Cortex of kidney (tissue), 1 donor: ENCODE data around the gene PIP5K1C.

Experiments
- DNase-seq: peaks from one replicate; lab custom pipeline; 2025; lab: John Stamatoyannopoulos, UW

Gene PIP5K1C

GRCh38 chr19:3693025-3693925 lies 7.0 kb downstream of the PIP5K1C start:
- DNase-seq, result no peak

GRCh38 chr19:3692141-3693024 lies 7.9 kb downstream of the PIP5K1C start:
- no peak for DNase-seq

DNA sequence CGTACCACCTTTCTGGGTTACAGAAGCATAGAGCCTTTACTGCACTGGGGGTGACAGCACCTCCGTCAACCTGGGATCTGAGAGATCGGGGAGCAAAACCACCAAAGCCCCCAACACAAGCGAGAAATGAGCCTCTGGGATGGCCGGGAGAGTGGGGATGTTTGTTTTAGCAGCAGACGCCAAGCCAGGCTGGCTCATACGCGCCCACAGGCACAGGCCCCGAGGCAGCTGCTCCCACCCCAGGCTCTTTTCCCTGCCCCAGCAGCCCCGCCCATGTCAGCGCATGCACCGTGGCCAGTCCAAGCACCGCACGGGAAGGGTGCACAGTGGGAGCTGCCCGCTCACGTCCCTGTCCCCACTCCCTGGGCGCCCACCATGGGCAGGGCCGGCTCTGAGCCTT lies 8.5 kb downstream of the PIP5K1C start:
- DNase-seq, result no peak

DNA sequence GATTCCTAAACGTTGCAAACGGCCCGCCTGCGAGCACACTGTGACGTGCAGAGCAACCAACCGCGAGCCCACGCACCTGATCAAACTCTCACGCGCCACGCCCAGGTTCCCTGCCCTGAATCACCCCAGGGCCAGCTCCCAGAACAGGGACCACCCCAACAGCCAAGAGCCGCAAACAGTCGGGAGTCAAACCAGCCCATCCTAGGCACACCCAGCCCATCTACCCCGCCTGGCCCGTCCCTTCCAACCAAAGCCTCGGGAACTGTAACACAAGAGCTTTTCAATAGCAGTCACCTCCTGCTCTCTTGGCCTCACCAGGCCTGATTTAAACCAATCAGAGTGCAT lies 8.9 kb downstream of the PIP5K1C start:
- no peak for DNase-seq

- no peak for DNase-seq
These were observed 9.5 kb downstream of the PIP5K1C start for GRCh38 chr19:3690551-3691371.

GRCh38 chr19:3687774-3688706 lies 12.2 kb downstream of the PIP5K1C start:
- DNase-seq, result no peak

- no peak for DNase-seq
These were observed 12.9 kb downstream of the PIP5K1C start for GRCh38 chr19:3687393-3687773.

GRCh38 chr19:3684817-3685410 lies 15.4 kb downstream of the PIP5K1C start:
- DNase-seq, result no peak

DNA sequence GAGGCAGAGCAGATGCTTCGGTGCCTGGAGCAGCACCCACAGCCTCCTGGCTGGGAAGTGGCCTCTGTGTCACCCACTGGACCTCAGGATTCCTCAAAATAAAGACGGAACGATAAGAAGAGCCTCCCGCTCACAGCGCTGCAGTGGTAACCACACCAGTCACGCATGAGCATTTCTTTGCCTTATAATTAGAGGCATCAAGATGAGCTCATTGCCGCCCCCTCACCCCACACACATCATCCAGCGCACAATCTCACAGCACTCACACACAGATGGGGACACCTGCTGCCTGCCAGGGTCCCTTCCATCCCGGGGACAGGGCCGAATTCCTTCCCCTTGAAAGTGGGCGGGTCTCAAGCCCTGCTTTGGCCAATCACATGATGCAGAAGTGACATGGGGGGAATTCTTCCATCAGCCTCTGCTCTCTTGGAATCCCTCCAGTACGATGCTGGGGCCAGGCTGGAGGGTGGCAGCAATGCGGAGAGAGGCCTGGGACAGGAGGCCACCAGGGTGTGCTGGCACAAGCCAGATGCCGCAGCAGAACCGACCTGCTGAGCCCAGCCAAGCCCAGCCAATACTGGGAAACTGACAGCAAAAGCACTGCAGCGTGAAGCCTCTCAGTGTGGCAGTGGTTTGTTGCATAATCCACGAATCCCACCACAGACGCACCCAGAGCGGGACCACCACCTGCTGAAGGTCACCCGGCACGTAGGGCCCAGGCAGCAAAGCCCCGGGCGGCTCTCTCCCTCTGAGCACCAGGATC lies 16.0 kb downstream of the PIP5K1C start:
- DNase-seq, result no peak

DNA sequence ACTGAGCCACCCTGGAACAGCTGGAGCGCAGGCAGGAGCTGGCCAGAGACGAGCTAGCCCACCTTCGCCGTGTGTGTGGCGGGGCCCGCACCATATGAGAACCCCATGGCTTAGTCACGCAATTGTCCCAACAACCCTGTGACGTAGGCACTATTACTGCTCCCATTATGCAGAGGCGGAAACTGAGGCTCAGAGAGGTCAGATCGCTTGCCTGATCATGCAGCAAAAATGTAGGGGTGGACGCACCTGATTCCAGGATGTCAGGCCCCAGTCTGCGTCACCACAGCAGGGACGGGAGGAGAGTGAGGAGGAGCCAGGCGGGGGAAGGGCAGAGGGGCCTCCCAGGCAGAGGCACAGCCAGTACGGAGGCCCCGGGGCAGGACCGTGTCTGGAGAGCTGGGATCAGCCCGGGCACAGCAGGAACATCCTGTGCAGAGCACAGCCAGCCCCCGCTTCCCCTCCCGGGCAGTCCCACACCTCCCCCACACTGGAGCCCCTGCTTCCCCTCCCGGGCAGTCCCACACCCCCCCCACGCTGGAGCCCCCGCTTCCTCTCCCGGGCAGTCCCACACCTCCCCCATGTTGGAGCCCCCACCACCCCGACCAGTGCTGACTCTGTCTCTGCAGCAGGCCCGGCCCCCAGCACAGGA lies 16.7 kb downstream of the PIP5K1C start:
- DNase-seq, result no peak

- no peak for DNase-seq
These were observed 17.4 kb downstream of the PIP5K1C start for GRCh38 chr19:3682741-3683404.

- DNase-seq, result no peak
These were observed 18.0 kb downstream of the PIP5K1C start for GRCh38 chr19:3682286-3682685.

DNA sequence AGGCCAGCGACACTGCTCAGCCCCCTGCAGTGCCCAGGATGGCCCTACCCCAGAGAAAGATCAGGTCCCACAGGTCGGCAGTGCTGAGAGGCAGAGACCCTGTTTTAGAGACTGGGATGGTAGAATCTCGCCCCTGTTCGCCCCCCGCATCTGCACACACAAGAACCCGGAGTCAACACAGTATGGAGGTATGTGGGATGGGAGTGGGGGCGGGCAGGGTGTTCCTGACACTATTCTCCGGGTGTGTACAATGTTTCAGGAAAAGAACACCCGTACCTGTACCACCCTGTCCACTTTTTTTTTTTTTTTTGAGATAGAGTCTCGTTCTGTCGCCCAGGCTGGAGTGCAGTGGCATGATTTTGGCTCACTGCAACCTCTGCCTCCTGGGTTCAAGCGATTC lies 19.3 kb downstream of the PIP5K1C start:
- DNase-seq, result no peak

GRCh38 chr19:3679581-3679980 lies 20.7 kb downstream of the PIP5K1C start:
- DNase-seq, result no peak

GRCh38 chr19:3679138-3679537 lies 21.1 kb downstream of the PIP5K1C start:
- no peak for DNase-seq

DNA sequence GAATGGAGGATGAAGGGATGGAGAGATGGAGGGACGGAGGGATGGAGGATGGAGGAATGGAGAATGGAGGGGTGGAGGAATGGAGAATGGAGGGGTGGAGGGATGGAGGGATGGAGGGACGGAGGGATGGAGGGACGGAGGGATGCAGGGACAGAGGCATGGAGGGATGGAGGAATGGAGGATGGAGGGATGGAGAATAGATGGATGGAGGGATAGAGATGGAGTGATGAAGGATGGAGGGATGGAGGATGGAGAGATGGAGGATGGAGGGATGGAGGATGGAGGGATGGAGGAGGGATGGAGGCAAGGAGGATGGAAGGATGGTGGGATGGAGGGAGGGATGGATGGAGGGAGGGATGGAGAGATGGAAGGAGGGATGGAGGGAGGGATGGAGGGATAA lies 22.1 kb downstream of the PIP5K1C start:
- DNase-seq, result no peak

DNA sequence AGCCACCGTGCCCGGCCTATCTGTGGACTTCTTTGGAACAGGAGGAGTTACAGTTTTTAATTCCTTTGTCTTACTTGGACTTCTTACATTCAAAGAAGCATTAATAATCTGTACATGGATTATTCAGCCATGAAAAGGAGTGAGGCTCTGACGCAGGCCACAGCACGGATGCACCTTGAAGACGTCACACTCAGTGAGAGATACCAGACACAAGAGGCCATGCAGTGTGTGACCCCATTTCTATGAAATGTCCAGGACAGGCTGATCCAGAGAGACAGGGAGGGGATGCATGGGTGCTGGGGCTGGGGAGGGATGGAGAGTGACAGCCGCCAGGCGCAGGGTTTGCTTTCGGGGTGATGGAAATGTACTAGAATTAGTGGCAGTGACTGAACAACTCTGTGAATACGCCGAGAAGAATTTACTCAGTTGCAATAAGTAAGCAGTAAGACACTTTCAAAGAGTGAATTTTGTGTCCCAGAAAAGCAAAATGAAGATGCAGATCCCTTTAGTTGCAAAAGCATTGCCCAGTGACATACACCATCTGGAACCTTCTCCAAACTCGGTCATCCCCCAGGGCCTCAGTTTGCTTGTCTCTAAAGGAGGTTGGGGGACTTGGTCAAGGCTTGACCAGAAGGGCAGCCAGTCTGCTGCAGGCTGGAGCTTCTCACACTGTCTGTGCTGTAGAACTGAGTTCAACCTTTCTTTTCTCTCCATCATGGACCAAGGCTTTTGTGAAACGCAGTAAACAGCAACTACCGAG lies 25.3 kb downstream of the PIP5K1C start:
- no peak for DNase-seq
